ENCODE measurements around the gene GOLGA6L4.
"Not testable (repeated sequence)": the region's sequence is repeated elsewhere in the genome, so short reads cannot be mapped to it uniquely, and the experiment has no call there.

GOLGA6L4 gene, protein sequence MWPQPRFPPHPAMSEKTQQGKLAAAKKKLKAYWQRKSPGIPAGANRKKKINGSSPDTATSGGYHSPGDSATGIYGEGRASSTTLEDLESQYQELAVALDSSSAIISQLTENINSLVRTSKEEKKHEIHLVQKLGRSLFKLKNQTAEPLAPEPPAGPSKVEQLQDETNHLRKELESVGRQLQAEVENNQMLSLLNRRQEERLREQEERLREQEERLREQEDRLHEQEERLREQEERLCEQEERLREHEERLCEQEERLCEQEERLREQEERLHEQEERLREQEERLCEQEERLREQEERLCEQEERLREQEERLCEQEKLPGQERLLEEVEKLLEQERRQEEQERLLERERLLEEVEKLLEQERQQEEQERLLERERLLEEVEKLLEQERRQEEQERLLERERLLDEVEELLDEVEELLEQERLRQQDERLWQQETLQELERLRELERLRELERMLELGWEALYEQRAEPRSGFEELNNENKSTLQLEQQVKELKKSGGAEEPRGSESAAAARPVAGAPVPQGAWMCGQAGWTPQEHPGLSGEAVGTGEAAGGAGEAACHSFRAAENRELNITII

DNA sequence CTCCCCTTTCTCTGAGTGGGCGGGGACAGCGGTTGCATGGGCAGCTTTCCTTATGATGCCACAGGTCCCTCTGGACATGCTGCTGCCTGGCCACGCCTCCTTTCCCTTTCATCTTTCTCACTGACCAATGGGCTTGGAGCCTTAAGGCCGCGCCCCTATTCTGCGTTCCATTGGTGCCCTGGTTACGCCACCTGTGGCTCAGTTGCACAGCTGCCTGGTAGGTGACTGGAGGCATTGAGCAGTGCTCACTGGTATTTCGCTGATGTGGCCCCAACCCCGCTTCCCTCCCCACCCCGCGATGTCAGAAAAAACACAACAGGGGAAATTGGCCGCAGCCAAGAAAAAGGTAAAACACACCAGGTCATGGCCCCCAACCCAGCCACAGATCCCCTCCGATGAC, at the start of gene GOLGA6L4:
Gene GOLGA6L4, plus strand, starts transcription at position 201 of the 400 bp plus-strand sequence. Its CDS starts 62 bp downstream, at position 263.
- not testable (repeated sequence) for DNase-seq (ENCODE audit: low read depth)

DNA sequence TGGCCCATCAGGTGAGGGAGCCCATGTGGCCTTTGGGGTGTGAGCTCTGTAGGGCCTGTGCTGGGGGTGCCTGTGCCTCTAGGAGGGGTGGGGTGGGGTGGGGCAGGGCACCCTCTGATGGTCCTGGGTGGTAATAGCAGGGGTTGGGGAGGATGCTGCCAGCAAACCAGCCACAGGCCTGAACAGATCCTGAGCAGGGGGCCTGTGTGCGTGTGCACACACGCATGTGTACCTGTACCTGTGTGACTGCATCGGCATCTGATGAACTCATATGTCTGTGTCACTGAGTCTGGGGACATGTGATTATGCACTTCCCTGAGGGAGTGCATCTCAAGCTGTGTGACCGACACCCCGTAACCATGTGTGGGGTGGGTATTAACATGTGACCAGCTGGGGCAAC, 42.6 kb upstream of the GOLGA6L4 start:
- not testable (repeated sequence) for DNase-seq (ENCODE audit: low read depth)

DNA sequence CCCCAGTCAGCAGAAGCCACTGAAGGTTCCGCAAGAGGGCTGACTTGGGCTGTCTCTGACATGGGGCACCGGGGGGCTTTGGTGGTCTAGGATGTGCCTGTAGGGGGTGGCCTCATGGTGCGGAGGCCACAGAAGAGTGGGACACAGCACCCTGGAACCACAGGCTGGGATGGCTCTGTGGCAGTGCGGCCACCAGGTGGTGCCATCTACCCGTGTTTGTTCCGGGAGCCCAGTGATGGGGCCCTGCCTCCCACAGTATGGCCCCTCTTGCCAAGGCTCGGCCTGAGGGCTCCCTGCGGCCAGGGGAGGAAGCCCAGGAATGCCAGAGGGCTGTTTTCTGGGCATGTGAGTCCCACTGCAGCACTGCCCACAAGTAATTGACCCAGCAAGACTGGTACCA, 40.0 kb upstream of the GOLGA6L4 start:
- not testable (repeated sequence) for DNase-seq (ENCODE audit: low read depth)

DNA sequence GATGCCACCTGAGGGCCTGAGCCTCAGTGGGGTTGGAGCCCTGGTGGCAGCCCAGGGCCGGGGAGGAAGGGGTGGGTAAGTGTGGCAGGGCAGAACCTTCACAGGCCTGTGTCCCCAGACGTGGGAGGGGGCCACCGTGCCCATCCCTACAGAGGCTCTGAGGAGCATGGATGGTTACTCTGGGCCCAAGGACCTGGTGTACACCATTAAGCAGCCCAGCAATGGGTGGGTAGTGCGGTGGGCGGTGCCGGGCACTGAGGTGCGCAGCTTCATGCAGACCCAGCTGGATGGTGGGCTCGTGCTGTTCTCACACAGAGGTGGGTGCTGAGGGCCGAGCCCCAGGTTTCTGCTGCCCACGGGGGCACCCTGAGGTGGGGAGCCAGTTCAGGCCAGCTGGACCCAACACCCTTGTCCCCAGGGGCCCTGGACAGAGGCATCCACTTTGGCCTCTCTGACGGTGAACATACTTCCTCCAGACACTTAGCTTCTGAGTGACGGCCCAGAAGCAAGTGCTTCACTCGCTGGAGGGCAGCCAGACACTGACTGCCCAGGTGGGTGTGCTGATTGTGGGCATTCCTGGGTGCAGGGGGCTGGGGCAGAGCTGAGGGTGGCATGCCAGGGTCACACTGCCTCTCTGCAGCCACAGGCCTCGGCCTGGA, 38.9 kb upstream of the GOLGA6L4 start:
- DNase-seq (ENCODE audit: low read depth): not testable (repeated sequence)

DNA sequence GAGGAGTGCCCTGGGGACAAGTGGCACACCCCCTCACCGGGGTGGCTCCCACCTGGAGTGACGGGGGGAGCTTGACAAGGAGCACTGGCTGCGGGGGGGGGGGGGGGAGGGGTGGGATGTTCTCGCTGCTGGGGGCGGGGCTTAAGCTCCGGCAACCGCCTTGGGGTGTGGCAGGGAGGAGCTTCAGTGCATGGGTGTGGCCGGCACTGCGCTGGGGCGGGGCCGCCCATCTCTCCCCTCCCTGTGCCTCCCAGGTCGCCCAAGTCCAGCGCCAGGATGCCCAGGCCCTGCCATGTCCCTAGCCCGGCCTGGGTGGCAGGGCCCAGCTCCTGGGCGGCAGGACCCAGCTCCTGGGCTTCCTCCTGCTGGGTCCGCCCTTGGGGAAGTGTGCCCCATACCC, 35.7 kb upstream of the GOLGA6L4 start:
- DNase-seq (ENCODE audit: low read depth): not testable (repeated sequence)

DNA sequence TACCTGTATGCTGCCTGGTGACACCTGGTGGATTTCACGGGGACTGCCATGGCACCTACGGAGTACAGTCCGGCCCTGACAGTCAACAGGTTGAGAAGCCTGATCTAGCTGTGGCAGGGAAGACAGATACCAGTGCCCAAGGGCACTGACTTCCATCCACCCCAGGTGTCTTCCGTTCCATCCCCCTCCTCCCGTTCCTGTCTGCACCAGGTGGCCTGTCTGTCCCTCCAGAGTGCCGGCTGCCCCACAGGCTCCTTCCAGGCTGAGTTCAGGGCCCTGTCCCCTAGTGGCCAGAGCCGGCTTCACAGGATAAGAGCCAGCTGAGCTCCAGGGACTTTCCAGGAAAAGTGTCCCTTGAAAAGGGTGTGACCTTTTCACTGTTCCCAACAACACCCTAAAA, 10.9 kb downstream of the GOLGA6L4 start:
- not testable (repeated sequence) for DNase-seq (ENCODE audit: low read depth)

Data from amniotic epithelial cell (primary cell).